Stomach (tissue), 4 donors: ENCODE results near the gene PIK3R2.

Experiments
- CTCF ChIP-seq, 7 experiments: fragments of 450-650 bp in 4 of 7; fragments of 200-600 bp in 3 of 7; sonication (generic) in 3 of 7; IDR thresholded peaks; one replicate each; pipeline ENCODE4 v1.5.1; 2016 to 2019; ENCODE audit warnings: antibody characterized with exemption in 7 of 7, control low read depth in 2 of 7, mild to moderate bottlenecking in 1 of 7
- POLR2A ChIP-seq, 4 donors: fragments of 450-650 bp; IDR thresholded peaks; one replicate each; pipeline ENCODE4 v1.6.1; 2016; ENCODE audit warnings: antibody characterized with exemption in 4 of 4, control low read depth in 2 of 4, mild to moderate bottlenecking in 1 of 4, moderate library complexity in 1 of 4

- TF ChIP-seq CTCF (IDR thresholded peaks at IDR 0.05) = no peak
- no peak for TF ChIP-seq POLR2A (IDR thresholded peaks at IDR 0.05)
Observed at GRCh38 chr19:18197306-18197705, 44.3 kb downstream of the PIK3R2 start.
